HG03460 (cell line): ENCODE data around the gene LITAFD.
"Not testable (repeated sequence)": the region's sequence is repeated elsewhere in the genome, so short reads cannot be mapped to it uniquely, and the experiment has no call there.

Experiments
- ATAC-seq: cut with Tn5 transposase; IDR thresholded peaks from one replicate; pipeline ENCODE4 v1.9.1; 2021; ENCODE audit not compliant: unreplicated experiment

LITAFD gene

DNA sequence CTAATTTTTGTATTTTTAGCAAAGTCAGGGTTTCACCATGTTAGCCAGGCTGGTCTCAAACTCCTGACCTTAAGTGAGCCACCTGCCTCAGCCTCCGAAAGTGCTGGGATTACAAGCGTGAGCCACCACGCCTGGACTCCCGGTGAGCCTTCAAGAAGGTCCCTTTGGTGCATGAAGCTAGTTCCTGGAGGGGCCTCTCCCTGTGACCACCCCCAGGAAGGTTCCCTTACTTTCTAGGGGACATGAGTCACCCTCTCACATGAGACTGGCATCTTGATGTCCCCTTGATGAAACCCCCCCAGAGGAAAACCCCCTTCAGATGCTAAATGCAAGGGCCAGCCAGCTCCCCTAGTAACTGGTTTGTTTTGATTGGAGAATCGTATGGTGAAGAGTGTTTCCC, 26.2 kb upstream of the LITAFD start:
- no peak for ATAC-seq

DNA sequence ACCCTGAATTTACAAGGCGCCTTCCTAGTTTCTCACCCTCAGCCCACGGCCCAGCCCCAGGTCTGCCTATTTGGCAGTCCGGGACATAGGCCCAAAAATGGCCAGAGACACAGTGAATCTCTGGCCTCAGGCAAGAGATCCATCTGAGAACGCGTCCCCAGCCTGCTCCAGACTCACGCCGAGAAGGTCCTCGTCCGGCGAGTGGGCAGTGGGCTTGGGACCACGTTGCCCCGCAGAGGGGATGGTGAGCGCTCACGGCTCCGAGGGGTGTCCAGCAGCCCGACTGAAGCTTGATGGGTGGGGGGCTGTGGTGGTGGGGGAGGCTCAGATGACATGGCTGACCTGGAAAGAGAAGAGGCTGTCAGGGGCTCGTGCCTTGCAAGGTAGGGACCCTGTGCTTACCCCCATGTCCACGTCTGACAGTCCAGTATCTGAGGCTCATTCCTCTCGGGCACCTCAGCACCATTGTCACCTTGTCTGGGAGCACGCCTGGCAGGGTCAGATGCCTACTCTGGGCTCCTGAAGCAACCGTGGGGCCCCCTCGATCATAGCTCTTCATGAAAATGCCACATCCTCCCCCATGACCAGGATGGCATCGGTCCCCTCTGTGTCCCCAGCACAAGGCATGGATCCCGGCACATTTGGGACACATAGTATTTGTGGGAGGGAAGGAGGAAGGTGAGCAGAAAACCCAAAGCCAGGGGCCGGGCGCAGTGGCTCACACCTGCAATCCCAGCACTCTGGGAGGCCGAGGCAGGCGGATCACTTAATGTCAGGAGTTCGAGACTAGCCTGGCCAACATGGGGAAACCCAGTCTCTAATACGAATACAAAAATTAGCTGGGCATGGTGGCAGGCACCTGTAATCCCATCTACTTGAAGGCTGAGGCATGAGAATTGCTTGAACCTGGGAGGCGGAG, 22.9 kb upstream of the LITAFD start:
- no peak for ATAC-seq

DNA sequence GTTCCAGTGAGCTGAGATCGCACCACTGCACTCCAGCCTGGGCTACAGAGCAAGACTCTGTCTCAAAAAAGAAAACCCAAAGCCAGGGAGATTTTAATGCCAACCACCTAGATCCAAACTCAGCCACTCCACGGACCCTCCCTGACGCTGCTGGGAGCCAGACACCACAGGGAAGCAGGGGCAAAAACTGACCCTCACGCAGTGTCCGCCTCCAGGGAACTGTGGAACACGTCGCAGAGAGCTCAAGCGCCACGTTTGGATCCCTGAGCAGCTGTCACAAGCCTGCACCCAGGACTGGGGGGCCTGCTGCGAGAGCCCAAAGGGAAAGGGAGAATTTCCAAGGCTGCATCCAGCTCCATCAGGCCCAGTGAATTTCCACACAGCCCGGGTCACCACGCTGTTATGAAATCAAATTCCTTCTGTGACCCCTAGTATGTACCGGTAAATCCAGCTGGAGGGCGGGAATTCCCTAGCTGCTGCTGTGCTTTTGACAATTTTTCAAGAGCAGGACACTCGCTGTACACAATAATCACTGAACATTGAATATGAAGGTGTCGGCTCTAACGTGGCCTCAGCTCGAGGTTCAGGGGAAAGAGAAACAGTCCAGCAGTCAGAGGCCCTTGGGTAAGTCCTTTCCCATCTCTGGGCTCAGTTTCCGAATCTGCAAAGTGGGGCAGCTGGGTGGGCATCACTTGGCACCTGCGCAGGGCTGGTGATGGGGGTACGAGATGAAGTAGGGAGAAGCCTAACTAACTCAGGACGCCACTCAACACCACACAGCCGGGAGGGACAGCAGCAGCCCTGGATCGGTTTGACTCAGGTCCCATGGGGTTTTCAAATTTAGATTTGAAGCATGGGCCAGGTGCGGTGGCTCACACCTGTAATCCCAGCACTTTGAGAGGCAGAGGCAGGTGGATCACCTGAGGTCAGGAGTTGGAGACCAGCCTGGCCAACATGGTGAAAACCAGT, 22.0 kb upstream of the LITAFD start:
- ATAC-seq: no peak

DNA sequence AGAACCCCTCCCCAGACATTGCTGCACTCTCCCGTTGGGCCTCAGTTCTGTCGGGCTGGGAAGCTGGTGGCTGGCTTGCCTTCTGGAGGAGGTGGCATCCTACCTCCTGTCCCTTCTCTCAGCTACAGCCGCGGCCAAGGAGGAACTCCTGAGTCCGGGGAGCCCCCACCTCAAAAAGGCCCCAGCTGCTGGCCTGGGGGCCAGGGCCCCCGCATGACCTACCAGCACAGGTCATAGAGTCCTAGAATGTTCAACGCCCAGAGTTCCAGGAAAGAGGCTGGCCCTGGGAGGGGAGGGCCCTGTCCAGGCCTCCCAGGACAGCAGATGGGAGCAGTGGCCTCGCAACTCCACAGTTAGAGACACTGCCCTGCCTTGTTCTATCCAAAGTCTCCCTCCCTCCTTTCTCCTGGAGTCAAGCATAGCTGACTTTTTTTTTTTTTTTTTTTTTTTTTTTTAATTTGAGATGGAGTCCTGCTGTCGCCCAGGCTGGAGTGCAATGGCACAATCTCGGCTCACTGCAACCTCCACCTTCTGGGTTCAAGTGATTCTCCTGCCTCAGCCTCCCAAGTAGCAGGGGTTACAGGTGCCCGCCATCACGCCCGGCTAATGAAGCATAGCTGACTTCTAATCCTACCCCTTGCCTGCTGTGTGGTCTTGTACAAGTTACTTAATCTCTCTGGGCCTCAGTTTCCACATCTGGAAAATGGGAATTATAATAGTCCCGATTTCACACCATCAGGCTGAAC, 20.4 kb upstream of the LITAFD start:
- no peak for ATAC-seq

DNA sequence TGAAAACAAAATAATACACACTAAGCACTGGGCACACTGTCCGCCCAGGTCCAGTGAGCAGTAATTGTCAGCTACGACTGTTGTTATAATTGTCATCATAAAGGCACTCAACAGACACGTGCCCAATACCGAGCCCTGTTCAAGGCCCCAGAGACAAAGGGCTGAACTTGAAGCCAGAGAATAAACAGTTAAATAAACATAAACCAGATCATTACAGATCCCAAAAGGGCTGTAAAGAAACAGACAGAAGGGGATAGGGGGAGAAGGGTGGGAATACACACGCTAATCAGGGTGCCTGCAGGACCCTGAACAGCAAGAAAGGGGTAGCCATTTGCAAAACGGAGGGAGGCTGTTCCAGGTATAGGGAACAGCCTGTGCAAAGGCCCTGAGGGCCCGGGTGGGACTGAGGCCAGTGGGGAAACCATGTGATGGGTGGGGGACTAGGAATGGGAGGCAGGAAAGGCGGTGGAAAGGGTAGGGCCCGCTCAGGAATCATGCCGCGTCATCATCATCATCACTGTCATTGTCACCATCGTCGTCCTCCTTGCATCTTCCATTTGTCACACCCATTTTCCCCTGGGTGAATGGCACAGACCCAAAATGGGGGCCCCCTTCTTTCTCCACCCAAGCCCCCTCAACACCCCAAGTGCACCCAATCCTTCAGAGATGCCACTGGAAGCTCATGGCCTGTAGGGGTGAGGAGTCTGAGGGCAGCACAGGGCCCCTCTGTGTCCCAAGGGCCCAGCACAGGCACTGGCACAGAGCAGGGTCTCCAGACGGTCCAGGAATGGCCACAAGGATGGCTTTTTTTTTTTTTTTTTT, 19.6 kb upstream of the LITAFD start:
- no peak for ATAC-seq

DNA sequence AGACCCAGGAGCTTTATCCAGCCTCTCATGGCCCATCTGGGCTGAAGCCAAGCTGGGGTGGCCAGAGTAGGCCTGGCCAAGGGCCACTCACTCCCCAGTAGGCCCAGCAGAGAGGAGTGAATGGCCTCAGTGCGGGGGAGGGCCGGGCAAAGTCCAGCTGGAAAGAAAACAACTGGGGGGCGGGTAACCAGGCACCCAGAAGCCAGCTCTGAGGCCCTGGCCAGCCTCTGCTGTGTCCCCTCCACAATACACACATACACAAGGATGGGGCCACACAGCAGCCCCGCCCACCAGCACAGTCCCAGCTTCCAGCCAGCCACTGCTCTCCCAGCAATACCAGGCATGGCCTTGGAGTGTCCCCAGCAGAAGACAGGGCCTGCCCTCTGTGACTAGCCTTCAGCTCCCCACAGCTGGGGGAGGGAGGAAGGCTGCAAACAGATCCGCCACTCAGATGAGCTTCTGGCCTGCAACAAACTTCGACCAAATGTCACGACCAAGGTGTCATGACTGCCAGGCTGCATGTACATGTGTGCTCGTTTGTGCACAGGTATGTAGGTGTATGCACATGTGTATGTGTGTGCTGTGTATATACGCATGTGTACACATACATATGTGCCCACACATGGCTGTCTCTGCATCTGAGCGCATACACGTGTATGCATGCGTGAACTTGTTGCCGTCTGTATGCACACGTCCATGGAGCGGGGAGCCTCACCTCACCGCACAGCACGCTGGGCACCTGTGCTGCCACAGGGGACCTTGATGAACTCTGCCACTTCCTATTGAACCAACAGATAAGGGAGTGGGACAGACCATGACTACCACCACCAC, 18.3 kb upstream of the LITAFD start:
- ATAC-seq: no peak

DNA sequence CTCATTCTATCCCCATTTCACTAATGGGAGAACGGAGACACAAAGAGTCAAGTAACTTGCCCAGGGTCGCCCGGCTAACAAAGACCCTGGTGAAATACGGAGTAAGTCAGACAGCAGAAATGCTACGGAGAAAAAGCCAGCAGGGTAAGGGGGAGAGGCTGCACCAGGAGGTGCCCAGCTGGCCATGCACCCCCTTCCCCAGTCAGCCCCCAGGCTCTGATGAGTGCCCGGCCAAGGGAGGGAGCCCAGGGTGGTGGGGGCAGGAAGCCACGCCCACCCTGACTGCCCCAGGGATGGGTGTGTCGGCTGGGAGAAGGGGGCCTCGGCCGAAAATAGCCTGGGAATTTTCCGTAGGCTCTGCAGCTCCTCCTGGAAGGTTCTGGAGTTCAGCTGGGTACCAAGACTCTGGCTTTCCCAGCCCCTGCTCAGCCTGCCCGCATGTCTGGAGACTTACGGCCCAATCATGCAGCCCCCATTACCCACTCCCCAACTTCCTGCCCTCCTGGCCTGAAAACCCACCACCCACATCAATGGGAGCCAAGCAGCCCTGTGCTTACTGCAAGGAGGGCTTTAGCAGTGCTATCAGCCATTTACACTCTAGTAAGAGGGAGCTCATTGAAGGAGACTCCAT, 17.6 kb upstream of the LITAFD start:
- ATAC-seq: no peak

DNA sequence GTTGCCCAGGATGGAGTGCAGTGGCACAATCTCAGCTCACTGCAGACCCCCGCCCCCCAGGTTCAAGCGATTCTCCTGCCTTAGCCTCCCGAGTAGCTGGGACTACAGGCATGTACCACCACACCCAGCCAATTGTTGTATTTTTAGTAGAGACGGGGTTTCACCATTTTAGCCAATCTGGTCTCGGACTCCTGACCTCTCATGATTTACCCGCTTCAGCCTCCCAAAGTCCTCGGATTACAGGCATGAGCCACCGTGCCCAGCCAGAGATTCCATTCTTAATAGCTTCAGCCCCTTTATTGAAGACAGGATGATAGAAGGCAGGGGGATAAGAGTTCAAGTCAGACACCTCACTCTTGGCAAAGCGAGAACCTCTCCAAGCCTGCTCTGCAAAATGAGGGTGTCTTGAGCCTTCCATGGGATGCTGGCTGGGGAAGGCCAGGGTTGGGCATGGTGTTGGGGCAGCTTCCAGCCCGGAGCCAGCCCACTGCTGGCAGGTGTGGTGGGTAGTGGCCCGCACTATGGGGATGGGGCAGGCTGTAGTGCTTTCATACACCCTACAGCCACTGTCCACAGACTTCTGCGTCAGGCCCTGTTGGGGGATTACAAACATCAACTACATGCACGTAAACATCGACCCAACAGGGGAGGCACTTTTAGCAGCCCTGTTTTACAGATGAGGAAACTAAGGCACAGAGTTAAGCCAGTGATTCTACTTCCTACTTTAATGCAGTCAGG, 16.8 kb upstream of the LITAFD start:
- no peak for ATAC-seq

DNA sequence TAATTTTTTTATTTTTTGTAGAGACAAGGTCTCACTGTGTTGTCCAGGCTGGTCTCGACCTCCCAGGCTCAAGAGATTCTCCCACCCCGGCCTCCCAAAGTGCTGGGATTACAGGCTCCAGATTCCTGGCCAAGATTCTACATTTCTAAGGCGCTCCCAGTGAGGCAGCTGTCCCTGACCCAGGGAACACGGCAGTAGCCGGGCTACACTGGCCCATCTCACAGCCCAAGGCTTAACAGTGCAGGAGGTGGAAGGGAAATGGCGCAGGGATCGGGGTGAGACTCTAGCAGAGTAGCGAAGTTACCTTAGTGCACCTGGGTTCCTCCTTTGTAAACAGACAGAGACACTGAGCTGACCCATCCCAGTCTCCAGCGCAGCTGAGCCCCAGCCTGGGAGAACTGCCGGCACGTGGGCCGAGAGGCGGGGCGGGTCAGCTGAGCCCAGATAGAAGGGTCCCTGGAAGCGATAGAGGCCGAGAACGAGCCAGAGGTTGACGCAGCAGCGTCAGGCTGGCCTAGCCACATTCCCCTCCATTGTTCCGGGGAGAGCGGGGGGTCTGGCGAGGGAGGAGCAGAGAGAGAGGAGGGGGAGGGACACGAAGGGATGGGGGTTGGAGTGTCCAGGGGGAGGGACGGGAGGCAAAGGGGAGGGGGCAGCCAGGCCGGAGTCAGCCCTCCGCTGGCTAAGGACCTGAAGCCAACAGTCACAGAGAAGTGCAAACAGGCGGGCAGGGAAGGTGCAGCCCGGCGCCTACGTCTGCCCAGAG, 15.8 kb upstream of the LITAFD start:
- no peak for ATAC-seq

DNA sequence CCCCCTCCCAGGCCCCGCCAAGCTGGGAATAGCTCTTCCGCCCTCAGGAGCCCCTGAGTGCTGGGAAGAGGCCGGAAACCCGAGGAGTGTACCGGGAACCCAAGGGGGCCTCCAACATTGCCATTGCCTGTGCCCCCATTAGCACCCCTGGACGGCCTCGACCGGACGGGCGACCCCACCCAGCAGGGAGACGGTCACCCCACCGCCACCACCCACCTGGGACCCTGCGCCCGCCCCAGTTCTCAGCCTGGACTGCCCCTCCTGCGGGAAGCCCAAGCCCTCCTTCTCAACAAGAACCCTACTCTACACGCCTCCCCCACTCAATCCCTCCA, 15.3 kb upstream of the LITAFD start:
- no peak for ATAC-seq

DNA sequence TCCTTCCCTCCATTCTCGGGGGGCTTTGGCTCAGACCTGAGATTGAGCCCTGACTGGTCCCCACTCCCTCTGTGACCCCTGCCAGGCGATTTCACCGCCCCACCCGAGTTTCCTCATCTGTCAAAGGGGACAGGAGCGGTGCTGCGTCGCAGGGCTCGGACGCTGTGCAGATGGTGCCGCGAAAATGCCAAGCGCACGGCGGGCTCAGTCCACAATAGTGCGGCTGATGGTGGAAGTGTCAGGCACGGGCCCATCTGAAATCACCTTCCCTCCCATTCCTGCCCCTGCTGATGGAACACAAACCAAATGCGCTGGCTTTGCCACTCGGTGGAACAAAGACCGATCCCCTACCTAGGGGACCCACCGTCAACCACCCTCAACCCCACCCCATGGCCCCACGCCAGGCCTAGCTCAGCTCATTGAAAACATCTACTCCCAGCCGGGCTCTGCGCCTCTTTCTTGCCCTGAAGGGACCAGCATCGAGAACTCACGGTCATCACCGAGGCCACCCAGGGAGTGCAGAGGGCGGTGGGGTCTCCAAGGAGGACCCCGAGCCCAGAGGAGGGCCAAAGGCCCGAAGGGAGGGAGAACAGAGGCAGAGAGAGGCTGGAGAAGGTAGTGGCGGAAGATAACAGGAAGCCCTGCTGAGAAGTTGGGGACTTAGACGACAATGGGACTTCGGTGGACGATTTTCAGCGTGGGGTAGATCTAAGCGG, 14.8 kb upstream of the LITAFD start:
- no peak for ATAC-seq

DNA sequence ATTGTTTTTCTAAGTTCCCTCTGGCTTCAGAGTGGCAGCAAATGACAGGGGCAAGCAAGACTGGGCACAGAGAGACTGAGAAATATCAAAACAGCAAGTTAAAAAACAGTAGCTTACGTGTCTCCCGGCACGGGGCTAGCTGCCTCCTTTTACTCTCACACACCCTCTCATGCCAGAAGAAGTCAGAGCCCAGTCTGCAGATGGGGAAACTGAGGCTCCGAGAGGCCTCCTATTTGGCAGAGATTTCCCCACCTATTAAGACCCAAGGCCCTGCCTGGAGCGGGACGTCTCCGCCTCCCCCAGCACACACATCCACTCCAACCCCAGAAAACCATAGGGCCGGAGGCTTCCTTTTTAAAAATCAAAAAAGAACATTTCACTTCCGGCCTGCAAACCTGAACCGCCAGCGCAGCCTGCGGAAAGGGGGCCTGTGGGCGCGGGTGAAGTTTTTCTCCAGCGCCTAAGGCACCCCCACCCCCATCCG, 14.2 kb upstream of the LITAFD start:
- no peak for ATAC-seq

DNA sequence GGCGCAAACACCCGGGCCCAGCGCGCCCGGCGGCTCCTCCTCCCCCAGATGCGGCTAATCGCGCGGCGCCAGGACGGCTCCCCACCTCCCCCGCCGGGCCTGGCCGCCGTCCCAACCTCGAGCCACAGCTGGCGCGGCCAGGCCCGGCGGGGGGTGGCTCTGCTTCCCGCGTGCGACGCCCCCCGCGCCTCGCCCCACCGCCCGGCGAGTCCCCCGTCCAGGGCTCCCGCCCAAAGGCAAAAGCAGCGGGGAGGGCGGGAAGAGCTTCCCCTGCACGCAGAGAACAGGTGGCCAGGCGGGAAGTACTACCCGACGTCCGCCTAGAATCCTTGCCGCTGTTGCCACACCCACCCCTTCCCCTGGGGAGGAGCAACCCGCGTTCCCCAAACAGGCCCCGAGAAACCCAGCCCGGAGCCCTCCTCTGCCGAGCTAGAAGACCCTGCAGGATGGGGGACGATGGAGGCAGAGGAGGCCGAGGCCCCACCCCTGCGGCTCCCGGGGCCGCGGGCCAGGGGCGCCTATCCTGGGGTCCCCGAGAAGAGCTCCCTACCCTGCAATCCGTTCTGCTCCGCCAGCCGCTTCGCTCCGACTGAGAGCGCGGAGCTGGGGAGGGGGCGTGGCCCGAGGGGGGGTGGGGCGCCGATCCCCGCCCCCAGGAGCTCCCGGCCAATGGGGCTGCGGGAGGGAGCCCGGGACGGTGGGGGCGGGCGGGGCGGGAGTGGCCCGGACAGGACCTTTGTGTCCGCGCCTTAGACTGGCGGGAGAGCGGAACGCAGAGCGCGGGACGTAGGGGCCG, 13.5 kb upstream of the LITAFD start, which contains the start of gene CARHSP1:
CARHSP1 (minus strand) TSS at position 591 of the 796 bp plus-strand sequence. CDS start 9,678 bp downstream, outside the sequence.
- ATAC-seq: peak; percentile 57

DNA sequence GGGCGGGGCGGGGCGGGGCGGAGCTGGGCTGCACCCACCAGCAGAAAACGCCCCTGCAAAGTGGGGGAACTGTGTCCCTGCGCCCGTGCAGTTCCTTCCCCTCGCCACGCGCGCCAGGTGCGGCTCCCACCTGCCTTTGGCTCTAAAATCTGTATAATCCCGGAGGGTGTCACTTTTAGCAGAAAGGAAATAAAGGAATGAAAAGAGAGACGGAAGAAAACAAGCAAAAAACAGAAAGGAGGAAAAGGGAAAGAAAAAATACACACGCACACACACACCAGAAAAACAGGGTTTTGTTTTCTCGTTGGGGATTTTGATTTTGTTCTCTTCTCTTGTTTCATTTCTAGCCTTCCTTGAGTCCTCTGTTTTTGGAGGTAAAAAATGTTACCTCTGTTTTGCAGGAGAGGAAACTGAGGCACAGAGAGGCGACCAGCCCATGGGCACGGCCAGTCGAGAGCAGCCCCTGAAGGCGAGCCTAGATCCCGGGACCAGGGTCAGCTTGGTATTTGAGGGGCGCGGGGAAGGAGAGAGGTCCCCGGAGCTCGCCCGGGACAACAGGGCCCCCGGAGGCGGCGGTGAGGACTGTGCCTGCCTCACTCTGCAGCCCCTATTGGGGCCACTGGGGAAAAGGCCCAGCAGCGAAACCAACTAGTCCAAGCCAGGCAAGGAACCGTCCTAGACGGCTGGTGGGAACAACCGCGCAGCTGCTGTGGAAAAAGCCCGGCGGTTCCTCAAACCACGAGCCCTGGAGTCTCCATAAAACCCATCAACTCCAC, 12.8 kb upstream of the LITAFD start:
- ATAC-seq: no peak

DNA sequence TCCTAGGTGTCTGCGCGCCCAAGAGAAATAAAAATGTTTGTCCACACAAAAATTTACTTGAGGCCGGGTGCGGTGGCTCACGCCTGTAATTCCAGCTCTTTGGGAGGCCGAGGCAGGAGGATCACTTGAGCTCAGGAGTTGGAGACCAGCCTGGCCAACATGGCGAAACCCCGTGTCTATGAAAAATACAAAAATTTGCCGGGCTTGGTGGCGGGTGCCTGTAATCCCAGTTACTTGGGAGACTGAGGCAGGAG, 12.2 kb upstream of the LITAFD start:
- not testable (repeated sequence) for ATAC-seq
